ENCODE data around the gene ADTRP. TPM values are rescaled to one million over a fixed set of nuclear protein-coding genes. Genes with fewer than 3 reads are reported as not detected.

Gene ADTRP
- polyA plus RNA-seq, 1 donor (not counting 4 experiments of a cell fraction or from before 2014, with no cell fraction given) = 16.7 TPM

GRCh38 chr6:11736601-11737000, 42.0 kb downstream of the ADTRP start:
- Histone ChIP-seq H4K20me1 (ENCODE audit: control insufficient read depth, extremely low read depth, insufficient read depth, low read length) (no peaks in the 10 kb centered on the region), H3K36me3 (ENCODE audit: control insufficient read depth in 2 of 2, extremely low read depth in 1 of 2, insufficient read depth in 2 of 2, low read length in 2 of 2) (peaks cover 0 to 13% of the 10 kb centered on the region in 2 experiments), H3K4me2 (ENCODE audit: control insufficient read depth, extremely low read depth, insufficient read depth, low read depth, low read length) (no peak overlapping the region), H3K9me1 (ENCODE audit: control insufficient read depth, extremely low read depth, insufficient read depth, low read length) (no peaks in the 10 kb centered on the region), H3K27me3 (ENCODE audit: control insufficient read depth, extremely low read depth, insufficient read depth, low read length) (no peaks in the 10 kb centered on the region), H3K79me2 (ENCODE audit: control insufficient read depth, insufficient read depth, low read length) (no peaks in the 10 kb centered on the region), H3K4me1 (ENCODE audit: control insufficient read depth, extremely low read depth, insufficient read depth, low read length) (no peaks in the 10 kb centered on the region), H3K9ac (ENCODE audit: control insufficient read depth, extremely low read depth, insufficient read depth, low read length) (no peak overlapping the region), H3K9me3 (ENCODE audit: control insufficient read depth, low read depth, low read length) (no peaks in the 10 kb centered on the region), H2AFZ (ENCODE audit: control insufficient read depth, low read length) (no peak overlapping the region), H3K27ac (ENCODE audit: control insufficient read depth, insufficient read depth, low read length) (no peak overlapping the region), H3K4me3 (ENCODE audit: control insufficient read depth in 2 of 3, extremely low read depth in 1 of 3, insufficient read depth in 2 of 3, low read depth in 1 of 3, low read length in 3 of 3) (no peak overlapping the region)
- TF ChIP-seq CTCF (optimal IDR thresholded peaks at IDR 0.05 in 1 of 3, IDR thresholded peaks at IDR 0.05 in 1 of 3, conservative IDR thresholded peaks at IDR 0.05 in 1 of 3; ENCODE audit: extremely low read depth in 1 of 3, insufficient read depth in 2 of 3, low read length in 3 of 3) (no peak), EZH2 (IDR thresholded peaks at IDR 0.05; ENCODE audit: low read length) (no peak)
- dilution Hi-C loops (cut with MboI; ENCODE audit: extremely low pct_ligation_motif_present, low sequenced_read_pairs) = no loop called here
- DNase-seq (ENCODE audit: low read depth, low spot score) (no peak), FAIRE-seq (no peak)

GRCh38 chr6:11734861-11735613, 43.6 kb downstream of the ADTRP start:
- Histone ChIP-seq H3K9me1 (ENCODE audit: control insufficient read depth, extremely low read depth, insufficient read depth, low read length) (no peaks in the 10 kb centered on the region), H2AFZ (ENCODE audit: control insufficient read depth, low read length) (no peak overlapping the region), H4K20me1 (ENCODE audit: control insufficient read depth, extremely low read depth, insufficient read depth, low read length) (no peaks in the 10 kb centered on the region), H3K79me2 (ENCODE audit: control insufficient read depth, insufficient read depth, low read length) (no peaks in the 10 kb centered on the region), H3K9me3 (ENCODE audit: control insufficient read depth, low read depth, low read length) (no peaks in the 10 kb centered on the region), H3K9ac (ENCODE audit: control insufficient read depth, extremely low read depth, insufficient read depth, low read length) (no peak overlapping the region), H3K27ac (ENCODE audit: control insufficient read depth, insufficient read depth, low read length) (no peak overlapping the region), H3K27me3 (ENCODE audit: control insufficient read depth, extremely low read depth, insufficient read depth, low read length) (no peaks in the 10 kb centered on the region), H3K4me1 (ENCODE audit: control insufficient read depth, extremely low read depth, insufficient read depth, low read length) (no peaks in the 10 kb centered on the region), H3K4me2 (ENCODE audit: control insufficient read depth, extremely low read depth, insufficient read depth, low read depth, low read length) (no peak overlapping the region), H3K36me3 (ENCODE audit: control insufficient read depth in 2 of 2, extremely low read depth in 1 of 2, insufficient read depth in 2 of 2, low read length in 2 of 2) (peaks cover 0 to 15% of the 10 kb centered on the region in 2 experiments), H3K4me3 (ENCODE audit: control insufficient read depth in 2 of 3, extremely low read depth in 1 of 3, insufficient read depth in 2 of 3, low read depth in 1 of 3, low read length in 3 of 3) (no peak overlapping the region)
- dilution Hi-C loops (cut with MboI; ENCODE audit: extremely low pct_ligation_motif_present, low sequenced_read_pairs) = no loop called here
- TF ChIP-seq EZH2 (IDR thresholded peaks at IDR 0.05; ENCODE audit: low read length) = no peak
- no peak for TF ChIP-seq CTCF (optimal IDR thresholded peaks at IDR 0.05 in 1 of 3, IDR thresholded peaks at IDR 0.05 in 1 of 3, conservative IDR thresholded peaks at IDR 0.05 in 1 of 3; ENCODE audit: extremely low read depth in 1 of 3, insufficient read depth in 2 of 3, low read length in 3 of 3)
- FAIRE-seq (no peak), DNase-seq (ENCODE audit: low read depth, low spot score) (no peak)
